Hepatic stellate cell (primary cell): ENCODE measurements around the gene FCRL6.

Experiments
- DNase-seq: peaks from one replicate; pipeline ENCODE4 v3.0.0; 2011; ENCODE audit warnings: low spot score

Gene FCRL6

DNA sequence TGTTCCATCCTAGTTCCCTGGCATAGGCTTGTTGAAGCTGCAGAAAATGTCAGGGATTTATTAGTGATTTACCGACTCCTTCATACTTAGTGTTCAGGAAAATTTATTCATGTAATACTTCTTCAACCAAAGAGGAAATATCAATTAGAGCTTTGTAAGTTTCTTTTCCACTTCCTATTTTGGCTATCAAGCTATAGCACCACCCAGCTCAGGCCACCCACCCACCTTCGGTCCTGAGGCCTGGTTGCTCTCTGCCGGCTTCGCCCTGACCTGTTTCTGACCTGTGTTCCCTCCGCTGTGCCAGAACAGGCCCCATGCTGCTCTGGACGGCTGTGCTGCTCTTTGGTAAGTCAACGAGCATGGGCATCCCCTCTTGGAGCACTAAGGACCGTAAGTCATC, at the start of gene FCRL6:
TSS of gene FCRL6 (plus strand) at position 250 of the 400 bp plus-strand sequence. CDS start at position 315, 65 bp downstream.
- no peak for DNase-seq

DNA sequence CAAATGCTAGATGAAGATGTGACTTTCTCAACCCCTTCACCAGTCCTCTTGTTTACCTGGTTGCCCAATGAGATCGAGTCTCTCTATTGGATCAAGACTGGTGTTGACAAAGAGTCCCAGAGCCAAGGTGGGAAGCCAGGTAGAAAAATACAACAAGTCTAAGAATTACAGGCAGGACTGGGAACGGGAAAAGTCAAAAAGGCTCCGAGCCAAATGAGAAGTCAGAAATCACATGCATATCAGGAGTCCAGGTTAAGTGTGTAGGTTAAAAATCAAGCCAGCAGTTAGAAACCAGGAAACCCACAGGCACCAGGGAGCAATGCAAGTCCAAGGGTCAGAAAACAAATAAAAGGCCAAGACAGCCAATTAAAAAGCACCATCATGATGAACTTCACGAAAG, 48.8 kb upstream of the FCRL6 start:
- no peak for DNase-seq

GRCh38 chr1:159755451-159756007, 46.6 kb upstream of the FCRL6 start:
- DNase-seq = no peak

- DNase-seq = no peak
Observed at GRCh38 chr1:159756397-159756796, 45.8 kb upstream of the FCRL6 start.

DNA sequence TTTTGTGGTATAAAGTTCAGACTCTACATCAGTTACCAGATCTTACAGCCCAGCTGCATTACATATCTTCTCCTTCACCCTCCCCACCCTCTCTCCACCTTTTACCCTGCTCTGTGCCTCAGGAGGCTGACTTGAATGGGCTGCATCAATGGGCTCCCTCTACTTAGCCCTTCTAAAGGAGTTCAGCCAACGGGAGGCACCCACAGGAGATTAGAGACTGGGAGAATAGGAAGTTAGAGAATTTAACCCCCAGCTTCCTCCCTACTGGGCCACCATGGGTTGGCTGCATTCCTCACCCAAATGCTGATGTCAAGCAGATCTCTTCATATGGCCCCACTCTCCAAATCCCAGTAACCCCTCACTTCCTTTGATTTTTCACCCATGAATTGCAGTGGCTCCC, 38.5 kb upstream of the FCRL6 start:
- DNase-seq = no peak

DNA sequence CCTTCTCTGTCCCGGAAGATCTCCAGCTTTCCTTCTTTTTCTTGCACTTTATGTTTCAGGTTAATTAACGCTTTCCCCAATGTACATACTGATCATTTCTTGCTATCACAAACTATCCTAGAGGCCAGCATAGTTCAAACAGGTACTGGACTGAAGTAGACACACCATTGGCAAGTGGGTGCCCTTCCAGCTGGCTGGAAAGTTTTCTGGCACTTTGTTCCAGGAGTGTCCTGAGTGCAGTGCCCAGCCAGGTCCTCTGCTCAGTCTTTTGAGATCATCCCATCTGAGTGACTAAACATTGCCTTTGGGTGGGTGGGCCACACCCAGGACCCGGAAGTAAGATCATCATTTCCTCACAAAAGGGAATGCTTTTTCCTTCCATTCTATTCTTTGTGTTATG, 36.4 kb upstream of the FCRL6 start:
- no peak for DNase-seq

GRCh38 chr1:159771127-159771895, 30.8 kb upstream of the FCRL6 start:
- no peak for DNase-seq

GRCh38 chr1:159774465-159774864, 27.7 kb upstream of the FCRL6 start:
- no peak for DNase-seq

DNA sequence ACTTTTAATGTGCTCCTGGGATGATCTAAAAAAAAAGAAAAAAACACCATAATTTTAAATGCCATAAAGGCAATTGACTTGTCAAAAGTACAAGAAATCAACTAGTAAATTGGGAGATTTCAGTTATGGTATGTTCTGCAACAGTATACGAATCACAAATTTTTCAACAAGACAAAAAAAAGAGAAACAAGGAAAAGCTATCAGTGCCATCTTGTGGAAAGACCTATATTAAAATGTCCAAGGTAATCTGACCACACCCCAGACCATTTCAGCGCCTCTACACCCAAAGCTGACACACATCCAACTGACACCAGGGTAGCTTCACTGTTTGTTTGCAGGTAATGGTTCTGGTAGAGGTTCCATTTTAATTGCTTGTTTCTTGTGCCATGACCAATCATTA, 26.4 kb upstream of the FCRL6 start:
- DNase-seq = no peak

- no peak for DNase-seq
Observed at GRCh38 chr1:159778266-159778665, 23.9 kb upstream of the FCRL6 start.

GRCh38 chr1:159779403-159779851, 22.7 kb upstream of the FCRL6 start:
- DNase-seq = no peak

DNA sequence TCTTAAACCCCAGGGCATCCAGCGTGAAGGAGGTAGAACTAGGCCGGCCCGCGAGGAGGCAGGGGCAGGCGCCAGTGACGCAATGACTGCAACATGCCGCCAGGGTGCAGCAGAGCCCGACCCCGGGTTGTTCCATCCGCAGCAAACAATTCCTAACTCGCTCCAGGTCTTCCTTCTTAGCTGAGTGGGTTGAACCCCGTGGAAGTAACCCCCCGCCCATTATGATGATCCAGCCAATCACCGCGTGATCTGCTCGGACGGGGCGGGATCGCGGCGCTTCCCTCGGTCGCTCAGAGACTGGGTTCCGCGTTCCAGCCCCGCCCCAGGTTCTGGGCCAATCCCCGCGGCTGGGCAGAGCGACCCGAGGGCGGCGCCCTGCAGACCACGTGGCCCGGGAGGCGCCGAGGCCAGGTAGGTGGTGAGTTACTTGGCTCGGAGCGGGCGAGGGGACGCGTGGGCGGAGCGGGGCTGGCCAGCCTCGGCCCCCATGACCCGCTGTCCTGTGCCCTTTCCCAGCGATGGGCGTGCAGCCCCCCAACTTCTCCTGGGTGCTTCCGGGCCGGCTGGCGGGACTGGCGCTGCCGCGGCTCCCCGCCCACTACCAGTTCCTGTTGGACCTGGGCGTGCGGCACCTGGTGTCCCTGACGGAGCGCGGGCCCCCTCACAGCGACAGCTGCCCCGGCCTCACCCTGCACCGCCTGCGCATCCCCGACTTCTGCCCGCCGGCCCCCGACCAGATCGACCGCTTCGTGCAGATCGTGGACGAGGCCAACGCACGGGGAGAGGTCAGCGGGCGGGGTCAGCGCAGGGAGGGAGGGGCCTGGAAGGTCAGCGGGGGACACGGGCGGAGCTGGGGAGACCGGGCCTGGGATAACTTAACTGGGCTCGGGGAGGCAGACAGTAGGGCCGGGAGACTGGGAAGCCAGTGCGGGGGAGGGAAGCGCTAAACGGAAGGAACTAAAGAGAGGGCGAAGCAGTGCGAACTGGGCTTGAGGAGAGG, 21.3 kb upstream of the FCRL6 start, which contains the start of gene DUSP23:
TSS of gene DUSP23 (plus strand) at position 380 of the 1,000 bp plus-strand sequence. CDS start at position 519, 139 bp downstream.
- peak; percentile 98 for DNase-seq

DNA sequence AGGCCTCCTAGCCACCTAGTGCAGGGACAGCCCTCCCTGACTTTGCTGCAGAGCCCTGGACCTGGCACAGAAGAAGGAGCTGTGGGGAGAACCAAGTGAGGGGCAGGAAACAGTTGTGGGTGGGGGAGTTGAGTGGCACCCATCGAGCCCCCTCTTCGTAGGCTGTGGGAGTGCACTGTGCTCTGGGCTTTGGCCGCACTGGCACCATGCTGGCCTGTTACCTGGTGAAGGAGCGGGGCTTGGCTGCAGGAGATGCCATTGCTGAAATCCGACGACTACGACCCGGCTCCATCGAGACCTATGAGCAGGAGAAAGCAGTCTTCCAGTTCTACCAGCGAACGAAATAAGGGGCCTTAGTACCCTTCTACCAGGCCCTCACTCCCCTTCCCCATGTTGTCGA, 20.2 kb upstream of the FCRL6 start:
- DNase-seq = no peak

- no peak for DNase-seq
Observed at GRCh38 chr1:159783724-159784123, 18.4 kb upstream of the FCRL6 start.

GRCh38 chr1:159786465-159786864, 15.7 kb upstream of the FCRL6 start:
- no peak for DNase-seq

DNA sequence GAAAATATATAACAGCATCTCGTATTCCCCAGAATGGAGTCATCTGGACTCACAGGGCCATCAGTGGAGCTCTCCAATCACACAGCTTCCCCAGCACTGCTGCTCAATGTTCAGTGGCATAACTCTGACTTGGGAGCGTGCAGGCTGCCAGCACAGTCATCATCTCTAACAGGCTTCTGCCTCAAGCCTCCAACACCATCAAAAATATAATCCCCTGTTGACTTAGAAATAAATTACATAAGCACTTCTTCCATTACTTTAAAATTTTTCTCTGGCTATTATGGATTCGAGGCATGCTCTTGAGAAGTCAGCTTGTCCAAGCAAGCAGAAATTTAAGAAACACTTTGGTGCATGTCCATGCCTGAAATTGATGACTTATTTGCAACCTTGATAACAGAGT, 15.2 kb upstream of the FCRL6 start:
- DNase-seq = no peak

DNA sequence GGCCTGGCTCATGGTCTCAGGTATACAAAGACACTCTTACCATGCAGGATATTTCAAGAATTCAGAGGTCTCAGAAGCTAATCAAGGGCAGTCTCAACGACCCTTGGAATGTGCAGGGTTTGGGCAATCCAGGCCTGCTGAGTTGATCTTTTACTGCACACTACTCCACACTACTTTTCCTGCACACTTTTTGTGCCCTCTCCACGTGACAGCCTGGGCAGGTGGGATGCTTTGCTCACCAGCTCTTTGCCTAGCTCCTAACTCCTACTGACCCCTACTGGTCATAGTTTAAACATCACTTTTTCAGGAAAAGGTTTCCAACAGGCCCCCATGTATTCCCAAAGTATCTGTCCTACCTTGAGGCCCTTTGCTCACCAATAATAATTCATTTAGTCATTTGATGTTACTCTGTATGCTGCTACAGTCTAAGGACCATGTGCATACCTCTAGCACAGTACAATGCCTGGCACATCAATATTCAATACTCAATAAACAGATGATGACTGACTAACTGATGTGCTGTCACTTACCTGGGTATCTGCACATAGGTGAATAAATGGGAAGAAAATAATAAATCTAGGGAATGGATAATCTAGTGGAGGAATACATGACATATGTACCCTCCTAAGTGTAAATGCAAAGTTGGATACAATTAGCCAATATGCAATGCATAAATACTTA, 11.8 kb upstream of the FCRL6 start:
- DNase-seq = peak; percentile 19

- no peak for DNase-seq
Observed at GRCh38 chr1:159791031-159791430, 11.1 kb upstream of the FCRL6 start.

- no peak for DNase-seq
Observed at GRCh38 chr1:159791461-159791860, 10.7 kb upstream of the FCRL6 start.

DNA sequence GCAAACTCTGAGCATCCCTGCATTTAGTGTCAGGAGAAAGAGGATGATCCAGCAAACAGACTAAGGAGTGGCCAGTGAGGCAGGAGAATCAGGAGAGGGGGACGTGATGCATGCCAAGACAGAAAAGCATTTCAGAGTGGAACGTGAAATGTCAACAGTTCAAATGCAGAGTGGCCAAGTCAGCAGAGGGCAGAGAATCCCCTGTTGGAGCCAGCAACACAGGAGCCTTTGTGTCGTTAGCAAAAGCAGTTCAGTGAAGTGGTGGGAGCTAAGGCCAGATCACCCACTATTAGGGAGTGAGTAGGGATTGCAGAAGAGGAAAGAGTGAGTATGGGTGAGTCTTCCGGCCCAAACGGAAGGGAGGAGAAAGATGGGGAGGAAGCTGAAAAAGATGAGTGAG, 6.6 kb upstream of the FCRL6 start:
- DNase-seq = no peak

- peak; percentile 78 for DNase-seq
Observed at GRCh38 chr1:159798893-159799292, 3.3 kb upstream of the FCRL6 start.

DNA sequence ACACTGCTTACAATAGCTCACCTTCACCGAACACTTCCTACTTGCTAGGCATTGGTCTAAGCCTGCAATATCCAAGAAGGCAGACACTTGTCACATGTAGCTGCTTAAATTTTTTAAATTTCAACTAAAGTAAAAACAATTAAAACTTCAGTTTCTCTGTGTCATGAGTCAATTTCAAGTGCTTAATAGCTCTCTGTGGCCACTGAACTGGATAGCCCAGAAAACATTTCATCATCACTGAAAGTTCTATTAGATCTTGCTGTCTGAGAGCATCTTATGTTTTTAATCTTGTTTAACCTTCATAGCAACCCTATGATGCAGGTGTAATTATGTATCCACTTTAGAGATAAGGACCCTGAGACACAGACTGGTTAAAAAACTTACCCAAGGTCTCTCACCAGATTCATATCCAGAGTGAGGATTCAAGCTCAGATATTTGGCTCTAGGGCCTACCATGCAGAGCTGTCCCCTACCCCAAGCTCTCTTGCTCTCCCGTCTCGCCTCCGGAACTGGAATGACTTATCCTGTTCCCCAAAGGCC, 2.6 kb upstream of the FCRL6 start:
- DNase-seq = no peak
